ENCODE results near the gene TARS2.
A peak's percentile ranks its signal among the peaks of the same experiment; 100 is the strongest.

GRCh38 chr1:150486966-150487762 lies at the start of gene TARS2:
- TF ChIP-seq CTCF (IDR thresholded peaks at IDR 0.05) (peak in 3 of 4 experiments; percentile 16 to 77 (median 68)), POLR2A (IDR thresholded peaks at IDR 0.05) (peak; percentile 60), POLR2AphosphoS5 (IDR thresholded peaks at IDR 0.05) (peak; percentile 97)
